Measurements from ENCODE around the gene TBC1D10A.

TBC1D10A gene

DNA sequence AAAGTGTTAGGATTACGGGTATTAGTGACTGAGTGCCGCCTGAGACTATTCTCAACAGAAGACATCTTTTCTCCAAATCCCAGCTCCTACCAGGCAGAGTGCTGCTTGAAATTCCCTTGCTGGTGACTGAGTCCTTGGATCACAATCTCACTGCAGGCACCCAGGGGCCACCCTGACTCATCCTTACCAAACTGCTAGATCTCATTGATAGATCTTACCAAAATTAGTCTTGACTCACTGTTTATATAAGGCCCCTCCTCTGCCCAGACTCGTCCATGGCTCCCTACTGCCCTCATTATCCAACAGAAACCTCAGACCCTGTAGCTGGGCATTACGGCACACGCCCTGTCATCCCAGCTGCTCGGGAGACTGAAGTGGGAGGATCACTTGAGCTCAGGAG lies 14.7 kb downstream of the TBC1D10A start:
- no peak for DNase-seq (ENCODE audit: low read depth)
- no peak overlapping the region for H3K4me3 ChIP-seq (ENCODE audit: low read length)

DNA sequence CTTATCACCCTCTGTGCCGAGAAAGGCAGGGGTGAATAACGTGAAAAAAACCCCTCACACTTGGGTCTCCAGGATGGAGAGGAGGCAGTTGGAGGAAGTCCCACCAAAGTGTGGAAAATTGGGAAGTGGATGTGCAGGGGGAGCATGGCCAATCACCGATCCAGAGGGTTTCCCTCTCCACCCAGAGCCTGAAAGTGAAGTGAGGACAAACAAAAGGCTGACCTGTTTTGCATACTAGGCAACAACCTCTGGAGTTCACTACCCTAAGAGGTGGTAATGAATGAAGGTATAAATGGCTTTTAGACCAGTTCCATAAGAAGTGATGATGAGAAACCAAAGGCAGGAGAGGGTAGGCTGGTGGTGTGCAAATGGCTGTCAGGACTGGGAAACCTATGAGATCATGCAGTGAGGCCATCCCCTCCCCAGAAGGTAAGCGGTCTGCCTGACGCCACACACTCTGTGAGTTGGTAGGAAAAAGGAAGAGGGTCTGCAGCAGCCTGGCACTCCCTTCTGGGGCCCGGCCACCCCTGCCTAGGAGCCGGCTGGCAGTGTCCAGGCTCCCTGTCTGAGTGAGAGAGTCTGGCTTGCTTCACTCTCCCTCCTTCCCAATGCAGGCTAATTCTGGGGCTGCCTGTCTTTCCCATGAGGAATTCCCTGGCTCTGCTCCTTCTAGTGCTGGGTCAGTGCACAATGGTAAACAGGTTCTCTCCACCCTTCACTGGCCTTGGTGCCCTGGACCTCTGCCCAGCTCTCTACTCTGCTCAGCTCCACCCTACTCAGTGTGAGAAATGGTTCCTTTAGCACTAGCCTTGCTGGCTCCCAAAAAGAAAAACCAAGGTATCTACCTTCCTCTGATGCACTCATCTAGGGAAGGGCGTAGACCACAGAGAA lies 15.6 kb downstream of the TBC1D10A start:
- TF ChIP-seq, protein P1, sequence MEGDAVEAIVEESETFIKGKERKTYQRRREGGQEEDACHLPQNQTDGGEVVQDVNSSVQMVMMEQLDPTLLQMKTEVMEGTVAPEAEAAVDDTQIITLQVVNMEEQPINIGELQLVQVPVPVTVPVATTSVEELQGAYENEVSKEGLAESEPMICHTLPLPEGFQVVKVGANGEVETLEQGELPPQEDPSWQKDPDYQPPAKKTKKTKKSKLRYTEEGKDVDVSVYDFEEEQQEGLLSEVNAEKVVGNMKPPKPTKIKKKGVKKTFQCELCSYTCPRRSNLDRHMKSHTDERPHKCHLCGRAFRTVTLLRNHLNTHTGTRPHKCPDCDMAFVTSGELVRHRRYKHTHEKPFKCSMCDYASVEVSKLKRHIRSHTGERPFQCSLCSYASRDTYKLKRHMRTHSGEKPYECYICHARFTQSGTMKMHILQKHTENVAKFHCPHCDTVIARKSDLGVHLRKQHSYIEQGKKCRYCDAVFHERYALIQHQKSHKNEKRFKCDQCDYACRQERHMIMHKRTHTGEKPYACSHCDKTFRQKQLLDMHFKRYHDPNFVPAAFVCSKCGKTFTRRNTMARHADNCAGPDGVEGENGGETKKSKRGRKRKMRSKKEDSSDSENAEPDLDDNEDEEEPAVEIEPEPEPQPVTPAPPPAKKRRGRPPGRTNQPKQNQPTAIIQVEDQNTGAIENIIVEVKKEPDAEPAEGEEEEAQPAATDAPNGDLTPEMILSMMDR (conservative IDR thresholded peaks at IDR 0.05; ENCODE audit: low read depth, low read length): no peak
- DNase-seq (ENCODE audit: low read depth): peak; percentile 36
- no peak overlapping the region for H3K4me3 ChIP-seq (ENCODE audit: low read length)

More for the DNA sequence above, 14.7 kb downstream of the TBC1D10A start:
- TF ChIP-seq, protein P1 (conservative IDR thresholded peaks at IDR 0.05; ENCODE audit: low read depth, low read length): no peak

DNA sequence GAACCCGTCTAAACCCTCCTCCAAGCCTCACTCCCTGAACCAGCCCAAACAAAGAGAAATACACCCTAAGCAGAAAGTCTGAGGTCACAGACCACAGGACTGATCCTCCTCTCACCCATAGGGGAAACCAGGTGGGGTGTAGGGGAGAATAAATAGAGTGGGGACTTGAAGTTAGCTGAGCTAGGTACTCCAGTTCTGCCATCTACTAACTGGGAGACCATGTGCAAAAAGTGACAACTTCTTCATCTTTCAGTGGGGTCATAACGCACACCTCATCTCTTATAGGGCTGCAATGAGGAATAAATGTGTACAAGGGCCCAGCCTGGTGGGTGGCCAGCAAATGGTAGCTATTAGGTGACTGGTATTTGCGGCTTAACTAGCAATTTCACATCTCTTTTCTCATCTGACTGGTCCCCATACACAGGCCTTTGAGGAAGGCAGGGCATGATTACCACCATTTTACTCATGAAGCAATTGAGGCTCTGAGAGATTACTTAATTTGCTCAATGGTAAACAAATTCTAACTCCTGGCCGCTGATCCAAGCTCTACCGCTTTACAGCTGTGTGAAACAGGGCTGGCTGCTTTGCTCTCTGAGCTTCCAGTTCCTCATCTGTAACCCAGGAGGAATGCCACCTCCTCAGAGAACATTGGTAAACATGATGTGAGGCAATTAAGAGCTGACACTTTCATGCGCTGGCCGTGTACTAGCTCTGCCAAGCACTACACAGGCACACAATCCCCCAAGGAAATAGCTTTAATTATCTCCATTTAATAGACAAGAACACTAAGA lies 16.6 kb downstream of the TBC1D10A start:
- no peak overlapping the region for H3K4me3 ChIP-seq (ENCODE audit: low read length)
- DNase-seq (ENCODE audit: low read depth): no peak
- TF ChIP-seq, protein P1 (conservative IDR thresholded peaks at IDR 0.05; ENCODE audit: low read depth, low read length): no peak

DNA sequence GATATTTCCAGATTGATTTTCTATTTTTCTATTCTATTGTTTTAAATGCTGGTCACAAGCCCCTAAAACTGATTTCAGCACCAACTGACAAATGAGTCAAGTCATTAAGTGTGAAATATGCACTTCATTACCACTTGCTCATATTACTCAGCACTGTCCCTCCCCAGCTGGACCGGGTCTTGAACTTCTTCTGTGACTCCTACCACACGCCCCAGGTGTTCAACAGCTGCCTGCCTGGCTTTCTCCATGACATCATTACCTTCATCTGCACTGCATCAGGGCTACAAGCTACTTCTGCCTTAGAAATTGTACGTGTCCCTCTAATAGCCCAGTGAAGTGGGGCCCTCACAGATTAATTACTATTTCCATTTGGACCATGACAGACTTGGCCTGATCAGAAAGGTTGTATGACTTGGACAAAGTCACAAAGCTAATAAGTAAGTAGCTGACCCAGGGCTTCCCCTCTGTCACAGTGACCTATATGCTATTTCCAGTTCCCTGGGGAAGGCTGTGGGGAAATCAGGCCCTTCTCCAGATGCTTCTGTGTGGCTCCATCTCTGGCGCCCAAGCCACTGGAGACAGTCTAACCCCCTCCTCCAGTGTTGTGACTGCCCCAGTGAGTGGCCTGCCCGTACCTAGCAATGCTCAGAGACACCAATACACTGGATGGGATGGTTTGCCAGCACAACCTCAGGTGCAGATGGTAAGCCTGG lies 18.1 kb downstream of the TBC1D10A start:
- H3K4me3 ChIP-seq (ENCODE audit: low read length): no peak overlapping the region
- no peak for DNase-seq (ENCODE audit: low read depth)

DNA sequence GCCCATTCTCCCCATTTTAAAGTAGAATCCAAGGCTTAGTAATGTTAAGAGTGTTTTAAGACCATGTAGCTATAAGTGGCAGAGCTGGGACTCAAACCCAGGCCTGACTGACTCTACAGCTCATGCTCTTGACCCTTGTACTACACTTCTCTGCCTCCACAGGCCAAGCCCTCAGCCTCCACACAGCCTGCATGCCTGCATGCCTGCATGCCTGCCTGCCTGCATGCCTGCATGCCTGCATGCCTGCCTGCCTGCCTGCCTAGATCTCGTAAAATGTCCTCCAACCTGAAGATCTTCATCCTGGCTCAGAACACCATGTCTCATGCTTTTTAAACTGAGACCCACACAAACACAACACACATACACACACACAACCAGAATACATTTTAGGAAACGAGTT lies 18.6 kb downstream of the TBC1D10A start:
- DNase-seq (ENCODE audit: low read depth): no peak
- H3K4me3 ChIP-seq (ENCODE audit: low read length): no peak overlapping the region
- TF ChIP-seq, protein P1 (conservative IDR thresholded peaks at IDR 0.05; ENCODE audit: low read depth, low read length): no peak

More for the DNA sequence above, 18.1 kb downstream of the TBC1D10A start:
- TF ChIP-seq, protein P1 (conservative IDR thresholded peaks at IDR 0.05; ENCODE audit: low read depth, low read length): no peak

DNA sequence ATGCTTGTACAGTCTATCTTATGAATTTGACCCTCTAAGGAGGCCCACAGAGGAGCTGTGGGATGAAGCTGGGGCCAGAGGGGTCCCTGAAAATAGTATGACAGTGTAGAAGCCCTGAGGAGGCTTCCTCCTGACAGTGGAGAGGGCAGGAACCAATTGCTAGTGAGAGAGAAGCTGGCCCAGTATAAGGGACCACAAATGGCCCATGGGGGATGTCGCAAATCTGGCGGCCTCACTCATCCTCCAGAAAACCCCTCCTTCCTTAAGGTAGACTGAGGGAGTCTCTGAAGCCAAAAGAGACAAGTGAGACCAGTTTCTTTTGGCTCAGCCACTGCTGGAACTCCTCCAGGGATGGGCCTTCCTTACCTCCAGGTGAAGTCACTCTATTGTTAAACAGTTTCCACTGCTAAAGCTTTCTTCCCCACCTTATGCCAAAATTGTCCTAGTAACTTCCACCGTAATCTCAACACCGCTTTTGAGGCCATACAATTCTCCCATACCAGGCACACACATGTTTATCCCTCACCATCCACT lies 19.6 kb downstream of the TBC1D10A start:
- DNase-seq (ENCODE audit: low read depth): no peak
- H3K4me3 ChIP-seq (ENCODE audit: low read length): no peak overlapping the region

More for the DNA sequence above, 19.6 kb downstream of the TBC1D10A start:
- TF ChIP-seq, protein P1 (conservative IDR thresholded peaks at IDR 0.05; ENCODE audit: low read depth, low read length): no peak

Data from retinal pigment epithelial cell (primary cell).